ENCODE results near the gene PHLDB3. TPM values are rescaled to one million over a fixed set of nuclear protein-coding genes. Genes with fewer than 3 reads are reported as not detected.
"Not testable (repeated sequence)": the region's sequence is repeated elsewhere in the genome, so short reads cannot be mapped to it uniquely, and the experiment has no call there.

Gene PHLDB3
- total RNA-seq, 2 donors from 2014 or later: 7.7 to 13.5 TPM

GRCh38 chr19:43525836-43526771 is 21.6 kb upstream of the PHLDB3 start:
- peak overlapping the region; percentile 79 for H3K4me3 Mint-ChIP-seq
- H3K4me1 Mint-ChIP-seq: peaks cover 13% of the 10 kb centered on the region
- peaks cover 2% of the 10 kb centered on the region for H3K36me3 Mint-ChIP-seq (ENCODE audit: low read depth)
- H3K4me3 ChIP-seq (ENCODE audit: low read length): peak overlapping the region; percentile 91
- H3K27ac Mint-ChIP-seq: no peak overlapping the region
- no peaks in the 10 kb centered on the region for H3K4me1 ChIP-seq (ENCODE audit: control insufficient read depth, insufficient read depth, low read length)
- no peaks in the 10 kb centered on the region for H3K9me3 Mint-ChIP-seq
- WGBS, 2 experiments (ENCODE audit: insufficient coverage in 1 of 2, insufficient read length in 1 of 2): 6 to 9% methylated on average over 18 to 26 of the region's 26 CpGs
- DNase-seq: peak; percentile 73
- H3K27me3 Mint-ChIP-seq (ENCODE audit: insufficient read depth): peaks cover 38% of the 10 kb centered on the region
- no peaks in the 10 kb centered on the region for H3K9me3 ChIP-seq (ENCODE audit: control insufficient read depth, low read length)
- H3K9ac ChIP-seq (ENCODE audit: extremely low read depth, low read length, poor library complexity, severe bottlenecking): peak overlapping the region; percentile 51
- no peaks in the 10 kb centered on the region for H3K27me3 ChIP-seq (ENCODE audit: control insufficient read depth, insufficient read depth, low read length, poor library complexity, severe bottlenecking)
- TF ChIP-seq, protein P1, sequence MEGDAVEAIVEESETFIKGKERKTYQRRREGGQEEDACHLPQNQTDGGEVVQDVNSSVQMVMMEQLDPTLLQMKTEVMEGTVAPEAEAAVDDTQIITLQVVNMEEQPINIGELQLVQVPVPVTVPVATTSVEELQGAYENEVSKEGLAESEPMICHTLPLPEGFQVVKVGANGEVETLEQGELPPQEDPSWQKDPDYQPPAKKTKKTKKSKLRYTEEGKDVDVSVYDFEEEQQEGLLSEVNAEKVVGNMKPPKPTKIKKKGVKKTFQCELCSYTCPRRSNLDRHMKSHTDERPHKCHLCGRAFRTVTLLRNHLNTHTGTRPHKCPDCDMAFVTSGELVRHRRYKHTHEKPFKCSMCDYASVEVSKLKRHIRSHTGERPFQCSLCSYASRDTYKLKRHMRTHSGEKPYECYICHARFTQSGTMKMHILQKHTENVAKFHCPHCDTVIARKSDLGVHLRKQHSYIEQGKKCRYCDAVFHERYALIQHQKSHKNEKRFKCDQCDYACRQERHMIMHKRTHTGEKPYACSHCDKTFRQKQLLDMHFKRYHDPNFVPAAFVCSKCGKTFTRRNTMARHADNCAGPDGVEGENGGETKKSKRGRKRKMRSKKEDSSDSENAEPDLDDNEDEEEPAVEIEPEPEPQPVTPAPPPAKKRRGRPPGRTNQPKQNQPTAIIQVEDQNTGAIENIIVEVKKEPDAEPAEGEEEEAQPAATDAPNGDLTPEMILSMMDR (conservative IDR thresholded peaks at IDR 0.05): no peak
- no peak overlapping the region for H3K27ac ChIP-seq (ENCODE audit: low read depth, low read length)
- H3K36me3 ChIP-seq (ENCODE audit: control insufficient read depth, insufficient read depth, low read length): no peaks in the 10 kb centered on the region

- Histone ChIP-seq H3K27ac (ENCODE audit: low read depth, low read length) (no peak overlapping the region), H3K36me3 (ENCODE audit: control insufficient read depth, insufficient read depth, low read length) (no peaks in the 10 kb centered on the region), H3K9me3 (ENCODE audit: control insufficient read depth, low read length) (no peaks in the 10 kb centered on the region), H3K4me3 (ENCODE audit: low read length) (peak overlapping the region; percentile 91), H3K27me3 (ENCODE audit: control insufficient read depth, insufficient read depth, low read length, poor library complexity, severe bottlenecking) (no peaks in the 10 kb centered on the region), H3K4me1 (ENCODE audit: control insufficient read depth, insufficient read depth, low read length) (no peaks in the 10 kb centered on the region), H3K9ac (ENCODE audit: extremely low read depth, low read length, poor library complexity, severe bottlenecking) (peak overlapping the region; percentile 51)
- Mint-ChIP-seq H3K27me3 (ENCODE audit: insufficient read depth) (peaks cover 38% of the 10 kb centered on the region), H3K4me3 (peak overlapping the region; percentile 79), H3K27ac (no peak overlapping the region), H3K4me1 (peaks cover 13% of the 10 kb centered on the region), H3K9me3 (no peaks in the 10 kb centered on the region), H3K36me3 (ENCODE audit: low read depth) (peaks cover 2% of the 10 kb centered on the region)
- WGBS, 2 experiments (ENCODE audit: insufficient coverage in 1 of 2, insufficient read length in 1 of 2): 13 to 26% methylated on average over 8 to 12 of the region's 12 CpGs
- peak; percentile 79 for DNase-seq
- TF ChIP-seq, protein P1 (conservative IDR thresholded peaks at IDR 0.05): no peak
Measured at GRCh38 chr19:43524922-43525835, 20.6 kb upstream of the PHLDB3 start.

DNA sequence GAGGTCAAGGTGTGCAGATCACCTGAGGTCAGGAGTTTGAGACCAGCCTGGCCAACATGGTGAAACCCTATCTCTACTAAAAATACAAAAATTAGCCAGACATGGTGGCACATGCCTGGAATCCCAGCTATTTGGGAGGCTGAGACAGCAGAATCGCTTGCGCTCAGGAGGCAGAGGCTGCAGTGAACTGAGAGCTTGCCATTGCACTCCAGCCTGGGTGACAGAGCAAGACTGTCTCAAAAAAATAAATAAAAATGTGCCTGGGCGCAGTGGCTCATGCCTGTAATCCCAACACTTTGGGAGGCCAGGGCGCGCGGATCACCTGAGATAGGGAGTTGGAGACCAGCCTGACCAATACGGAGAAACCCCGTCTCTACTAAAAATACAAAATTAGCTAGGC is 19.1 kb upstream of the PHLDB3 start:
- not testable (repeated sequence) for H3K9me3 Mint-ChIP-seq; H3K27me3 ChIP-seq (ENCODE audit: control insufficient read depth, insufficient read depth, low read length, poor library complexity, severe bottlenecking); H3K4me3 ChIP-seq (ENCODE audit: low read length); DNase-seq; H3K36me3 ChIP-seq (ENCODE audit: control insufficient read depth, insufficient read depth, low read length); H3K36me3 Mint-ChIP-seq (ENCODE audit: low read depth); H3K9me3 ChIP-seq (ENCODE audit: control insufficient read depth, low read length); H3K9ac ChIP-seq (ENCODE audit: extremely low read depth, low read length, poor library complexity, severe bottlenecking); H3K4me3 Mint-ChIP-seq; H3K27ac Mint-ChIP-seq; H3K27ac ChIP-seq (ENCODE audit: low read depth, low read length); H3K4me1 ChIP-seq (ENCODE audit: control insufficient read depth, insufficient read depth, low read length)
- WGBS, 2 experiments (ENCODE audit: insufficient coverage in 1 of 2, insufficient read length in 1 of 2): 95 to 96% methylated on average over 6 to 8 of the region's 8 CpGs
- peaks cover 17% of the 10 kb centered on the region for H3K4me1 Mint-ChIP-seq
- H3K27me3 Mint-ChIP-seq (ENCODE audit: insufficient read depth): peaks cover 30% of the 10 kb centered on the region

Data from endodermal cell (in vitro differentiated cells).